NT2/D1 (cell line): ENCODE results near the gene HOXA9.
A peak's percentile ranks its signal among the peaks of the same experiment; 100 is the strongest.

Experiments used
- DNase-seq: peaks from one replicate; pipeline ENCODE4 v3.0.0-alpha.2; 2011; ENCODE audit warnings: low read depth, low spot score
- H3K27me3 ChIP-seq: 2 replicates; pipeline ENCODE4 v1.6.0; 2011; ENCODE audit warnings: mild to moderate bottlenecking; ENCODE audit not compliant: insufficient read length, insufficient read depth
- H3K36me3 ChIP-seq: 2 replicates; pipeline ENCODE4 v1.6.1; 2011; ENCODE audit warnings: mild to moderate bottlenecking, low read length, mixed read lengths; ENCODE audit not compliant: insufficient read depth, insufficient read length
- H3K4me1 ChIP-seq: 2 replicates; pipeline ENCODE4 v1.5.1; 2011; ENCODE audit not compliant: insufficient read depth, insufficient read length
- H3K4me3 ChIP-seq: 2 replicates; pipeline ENCODE4 v1.5.1; 2011; ENCODE audit warnings: low read depth; ENCODE audit not compliant: insufficient read length
- H3K9ac ChIP-seq: 2 replicates; pipeline ENCODE4 v1.6.0; 2011; ENCODE audit warnings: low read depth; ENCODE audit not compliant: insufficient read length
- H3K9me3 ChIP-seq: 2 replicates; pipeline ENCODE4 v1.5.1; 2011; ENCODE audit warnings: mild to moderate bottlenecking, low read length; ENCODE audit not compliant: insufficient read depth
- SUZ12 ChIP-seq: IDR thresholded peaks from 2 replicates; pipeline ENCODE4 v1.6.1; 2011; ENCODE audit not compliant: insufficient read length, insufficient read depth; ENCODE audit errors: extremely low read depth
- YY1 ChIP-seq: IDR thresholded peaks from 2 replicates; pipeline ENCODE4 v1.6.1; 2011; ENCODE audit not compliant: insufficient read length, insufficient read depth
- ZNF274 ChIP-seq: IDR thresholded peaks from 2 replicates; pipeline ENCODE4 v1.6.1; 2011; ENCODE audit warnings: mild to moderate bottlenecking, low read depth, low read length

The HOXA9 gene

DNA sequence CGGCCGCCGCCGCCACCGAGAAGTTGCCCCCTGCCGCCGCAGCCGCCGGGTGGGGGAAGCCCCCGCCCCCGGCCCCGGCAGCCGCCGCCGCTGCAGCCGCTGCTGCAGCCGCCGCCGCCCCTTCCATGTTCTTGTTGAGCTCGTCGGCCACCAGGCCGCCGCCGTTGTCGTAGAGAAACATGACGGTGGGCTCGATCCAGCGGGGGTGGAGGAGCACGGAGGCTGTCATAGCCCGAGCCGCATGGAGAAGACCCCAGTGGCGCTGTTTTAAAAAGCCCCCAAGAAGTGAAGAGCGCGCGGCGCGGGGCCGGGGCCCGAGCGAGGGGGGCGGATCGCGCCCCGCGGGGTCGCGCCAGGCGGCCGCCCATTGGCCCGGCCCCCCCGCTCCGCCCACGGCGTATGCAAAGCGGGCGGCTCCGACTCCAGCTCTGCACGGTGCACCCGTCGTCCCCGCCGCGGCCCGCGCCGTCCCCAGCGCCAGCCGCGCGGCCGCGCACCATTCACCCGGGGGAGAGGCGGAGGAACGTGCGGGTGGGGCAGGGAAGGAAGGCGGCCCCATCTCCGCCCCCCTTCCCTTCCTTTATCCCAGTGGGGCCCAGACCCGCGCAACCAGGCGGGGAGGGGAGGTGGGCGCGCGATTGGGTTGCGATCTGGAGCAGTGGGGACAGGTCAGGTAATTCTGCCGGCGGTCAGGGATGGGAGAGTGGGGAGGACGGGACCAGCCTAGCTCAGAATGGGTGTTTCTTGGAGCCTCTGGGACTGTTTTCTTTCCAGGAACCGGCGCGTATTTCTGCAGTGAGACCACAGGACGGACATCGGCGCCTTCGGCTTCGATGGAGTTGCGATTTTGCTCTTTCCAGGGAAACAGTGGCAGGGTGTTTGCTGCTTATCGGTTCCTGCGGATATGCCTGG lies 34.8 kb upstream of the HOXA9 start, which contains the start of gene HOXA13:
HOXA13 (minus strand) TSS at position 243 of the 912 bp plus-strand sequence; CDS start at position 229, 14 bp downstream.
- DNase-seq = no peak
- peak within 1 kb of the TSS; percentile 39 for H3K4me3 ChIP-seq
- H3K36me3 ChIP-seq = no peaks in the 10 kb centered on the region
- H3K9ac ChIP-seq = peak within 1 kb of the TSS; percentile 32
- TF ChIP-seq SUZ12 = peak; percentile 50
- no peak for TF ChIP-seq ZNF274
- H3K27me3 ChIP-seq = peaks cover 96% of the 10 kb centered on the region
- no peaks in the 10 kb centered on the region for H3K9me3 ChIP-seq
- H3K4me1 ChIP-seq = peaks cover 7% of the 10 kb centered on the region

DNA sequence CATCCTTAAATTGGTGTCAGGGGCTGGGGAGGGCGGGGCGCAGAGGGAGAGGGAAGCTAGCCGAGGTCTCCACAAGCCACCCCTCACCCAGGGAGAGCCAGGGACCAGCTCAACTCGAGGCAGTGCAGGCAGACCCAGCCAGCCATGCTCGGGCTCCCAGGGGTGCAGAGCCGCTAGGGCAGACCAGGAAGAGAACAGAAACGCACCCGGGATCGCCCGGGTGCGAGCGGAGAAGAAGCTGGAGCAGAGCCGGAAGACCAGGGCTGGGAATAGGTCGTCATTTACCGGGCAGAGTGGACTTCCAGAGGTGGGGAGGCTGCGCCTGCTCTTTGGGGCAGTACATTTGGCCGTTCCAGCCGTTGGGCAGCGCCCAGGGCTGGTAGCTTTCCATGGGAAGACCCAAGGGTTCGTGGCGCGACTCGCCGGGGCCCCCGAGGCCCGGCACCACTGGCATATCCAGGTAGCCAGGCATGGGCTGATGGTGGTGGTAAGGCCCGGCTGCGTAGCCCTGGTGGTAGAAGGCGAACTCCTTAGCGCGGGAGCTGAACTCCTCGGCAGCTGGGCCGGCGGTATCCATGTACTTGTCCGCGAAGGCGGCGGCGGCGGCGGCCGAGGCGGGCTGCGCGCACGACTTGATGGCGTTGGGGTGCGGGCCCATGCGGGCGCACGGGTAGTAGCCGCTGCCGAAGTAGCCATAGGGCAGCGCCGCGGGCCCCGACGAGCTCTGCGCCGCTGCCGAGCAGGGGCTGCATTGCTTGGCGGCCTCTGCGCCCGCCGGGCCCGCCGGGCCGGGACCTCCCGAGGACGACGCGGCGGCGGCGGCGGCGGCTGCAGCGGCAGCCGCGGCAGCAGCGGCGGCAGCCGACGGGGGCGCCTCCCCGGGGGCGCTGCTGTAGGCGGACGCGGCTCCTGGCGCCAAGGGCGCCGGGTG lies 33.8 kb upstream of the HOXA9 start:
- no peaks in the 10 kb centered on the region for H3K36me3 ChIP-seq
- H3K4me3 ChIP-seq = peak overlapping the region; percentile 39
- peaks cover 96% of the 10 kb centered on the region for H3K27me3 ChIP-seq
- no peaks in the 10 kb centered on the region for H3K9me3 ChIP-seq
- DNase-seq = no peak
- H3K4me1 ChIP-seq = peaks cover 7% of the 10 kb centered on the region
- TF ChIP-seq YY1 (no peak), ZNF274 (no peak), SUZ12 (peak; percentile 85)
- H3K9ac ChIP-seq = peak overlapping the region; percentile 32

- Histone ChIP-seq H3K9me3 (no peaks in the 10 kb centered on the region), H3K27me3 (peaks cover 96% of the 10 kb centered on the region), H3K9ac (no peak overlapping the region), H3K4me1 (peaks cover 7% of the 10 kb centered on the region), H3K36me3 (no peaks in the 10 kb centered on the region), H3K4me3 (no peak overlapping the region)
- TF ChIP-seq SUZ12 (peak; percentile 2), YY1 (no peak), ZNF274 (no peak)
- DNase-seq = no peak
Observed at GRCh38 chr7:27198138-27198841, 33.0 kb upstream of the HOXA9 start.

DNA sequence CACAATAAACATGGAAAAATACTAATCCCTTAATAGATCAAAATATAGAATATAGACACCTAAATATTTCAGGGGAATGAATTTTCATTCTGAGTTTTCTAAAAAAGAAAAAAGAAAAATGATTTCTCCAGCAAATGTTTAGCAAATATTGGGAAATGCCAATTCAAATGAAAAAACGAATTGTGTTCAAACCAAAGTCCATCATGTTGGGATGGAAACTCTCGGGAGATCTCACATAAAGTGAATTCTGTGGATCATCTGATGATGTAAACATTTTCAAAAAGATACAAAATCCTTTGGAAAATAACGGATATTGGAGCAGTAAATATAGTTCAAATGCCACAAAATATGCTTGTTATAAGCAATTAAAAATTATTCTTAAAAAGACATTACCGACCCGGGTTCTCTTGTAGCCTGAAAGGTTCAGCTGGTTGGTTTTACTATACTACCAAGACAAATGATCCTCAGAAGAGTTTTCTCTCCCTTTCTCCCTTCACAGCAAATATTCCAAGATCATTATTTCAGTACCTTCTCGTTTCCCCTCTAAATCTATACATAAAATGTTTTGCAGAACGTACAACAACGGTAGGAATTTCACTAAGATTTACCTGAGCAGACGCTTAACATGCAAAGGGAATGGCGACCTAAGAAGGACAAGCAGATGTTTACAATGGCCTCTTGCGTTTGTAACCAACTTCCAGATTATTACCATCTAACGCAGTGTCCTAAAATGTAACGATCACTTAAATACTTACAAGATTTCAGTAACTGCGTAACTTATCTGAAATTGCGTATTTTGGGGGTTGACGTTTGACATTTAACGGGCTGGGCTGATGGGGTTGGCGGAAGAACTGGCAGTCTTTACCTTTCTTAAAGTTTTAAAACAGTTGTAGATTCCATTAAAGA lies 32.1 kb upstream of the HOXA9 start:
- Histone ChIP-seq H3K36me3 (no peaks in the 10 kb centered on the region), H3K9ac (no peak overlapping the region), H3K4me3 (no peak overlapping the region), H3K27me3 (peaks cover 96% of the 10 kb centered on the region), H3K9me3 (no peaks in the 10 kb centered on the region), H3K4me1 (peaks cover 6% of the 10 kb centered on the region)
- TF ChIP-seq YY1 (no peak), ZNF274 (no peak), SUZ12 (peak; percentile 46)
- DNase-seq = no peak

- Histone ChIP-seq H3K9ac (no peak overlapping the region), H3K27me3 (peaks cover 96% of the 10 kb centered on the region), H3K9me3 (no peaks in the 10 kb centered on the region), H3K36me3 (no peaks in the 10 kb centered on the region), H3K4me1 (peaks cover 11% of the 10 kb centered on the region), H3K4me3 (no peak overlapping the region)
- TF ChIP-seq YY1 = no peak
- TF ChIP-seq SUZ12 = no peak
- no peak for TF ChIP-seq ZNF274
- DNase-seq = peak; percentile 88
Observed at GRCh38 chr7:27196287-27196767, 31.0 kb upstream of the HOXA9 start.

GRCh38 chr7:27194686-27195379 lies 29.5 kb upstream of the HOXA9 start:
- TF ChIP-seq SUZ12 (no peak), ZNF274 (no peak), YY1 (no peak)
- no peak for DNase-seq
- Histone ChIP-seq H3K9me3 (no peaks in the 10 kb centered on the region), H3K36me3 (no peaks in the 10 kb centered on the region), H3K27me3 (peaks cover 97% of the 10 kb centered on the region), H3K9ac (no peak overlapping the region), H3K4me1 (peaks cover 11% of the 10 kb centered on the region), H3K4me3 (no peak overlapping the region)
